Peyer's patch (tissue), 4 donors: ENCODE results near the gene TIAM2. TPM values are rescaled to one million over a fixed set of nuclear protein-coding genes. Genes with fewer than 3 reads are reported as not detected.

ENCODE experiments used
- DNase-seq, 3 donors: peaks; one replicate each; pipeline ENCODE4 v3.0.0-alpha.2; 2017 to 2019
- H3K27ac ChIP-seq, 4 donors: fragments of 200-600 bp; sonication (generic); one replicate each; pipeline ENCODE4 v1.5.1; 2016 to 2019
- H3K27me3 ChIP-seq, 2 donors: fragments of 200-600 bp; sonication (generic); one replicate each; pipeline ENCODE4 v1.5.1; 2019
- H3K36me3 ChIP-seq, 3 donors: fragments of 200-600 bp; sonication (generic); one replicate each; pipeline ENCODE4 v1.5.1; 2016 to 2019
- H3K4me1 ChIP-seq, 4 donors: fragments of 200-600 bp; sonication (generic); one replicate each; pipeline ENCODE4 v1.5.1; 2016 to 2019
- H3K4me3 ChIP-seq, 4 donors: fragments of 200-600 bp; sonication (generic); 1 replicate in 3 of 4; 2 replicates in 1 of 4; pipeline ENCODE4 v1.5.1; 2016 to 2019; ENCODE audit warnings: mild to moderate bottlenecking in 1 of 4
- H3K9me3 ChIP-seq, 4 donors: fragments of 200-600 bp; sonication (generic); one replicate each; pipeline ENCODE4 v1.5.1; 2016 to 2019; ENCODE audit warnings: mild to moderate bottlenecking in 1 of 4
- POLR2A ChIP-seq, 2 donors: fragments of 450-650 bp; IDR thresholded peaks; one replicate each; pipeline ENCODE4 v1.5.1; 2017; ENCODE audit warnings: antibody characterized with exemption in 2 of 2, mild to moderate bottlenecking in 2 of 2, moderate library complexity in 2 of 2
- total RNA-seq, 4 donors: library from RNA; depleted of rRNA; stranded (reverse); fragments of >200 nt; gene quantifications; one replicate each; pipeline ENCODE4 v1.1.0, GENCODE V29; 2016
- TF ChIP-seq, protein P1 (sequence below), 6 experiments: fragments of 450-650 bp in 4 of 6; fragments of 200-600 bp in 2 of 6; sonication (generic) in 1 of 6; IDR thresholded peaks; one replicate each; pipeline ENCODE4 v1.5.1; 2017 to 2019; ENCODE audit warnings: antibody characterized with exemption in 6 of 6, mild to moderate bottlenecking in 3 of 6, moderate library complexity in 1 of 6

TIAM2 gene
- total RNA-seq, 4 donors from 2014 or later, result 47.0 to 139 (median 91.9) TPM

DNA sequence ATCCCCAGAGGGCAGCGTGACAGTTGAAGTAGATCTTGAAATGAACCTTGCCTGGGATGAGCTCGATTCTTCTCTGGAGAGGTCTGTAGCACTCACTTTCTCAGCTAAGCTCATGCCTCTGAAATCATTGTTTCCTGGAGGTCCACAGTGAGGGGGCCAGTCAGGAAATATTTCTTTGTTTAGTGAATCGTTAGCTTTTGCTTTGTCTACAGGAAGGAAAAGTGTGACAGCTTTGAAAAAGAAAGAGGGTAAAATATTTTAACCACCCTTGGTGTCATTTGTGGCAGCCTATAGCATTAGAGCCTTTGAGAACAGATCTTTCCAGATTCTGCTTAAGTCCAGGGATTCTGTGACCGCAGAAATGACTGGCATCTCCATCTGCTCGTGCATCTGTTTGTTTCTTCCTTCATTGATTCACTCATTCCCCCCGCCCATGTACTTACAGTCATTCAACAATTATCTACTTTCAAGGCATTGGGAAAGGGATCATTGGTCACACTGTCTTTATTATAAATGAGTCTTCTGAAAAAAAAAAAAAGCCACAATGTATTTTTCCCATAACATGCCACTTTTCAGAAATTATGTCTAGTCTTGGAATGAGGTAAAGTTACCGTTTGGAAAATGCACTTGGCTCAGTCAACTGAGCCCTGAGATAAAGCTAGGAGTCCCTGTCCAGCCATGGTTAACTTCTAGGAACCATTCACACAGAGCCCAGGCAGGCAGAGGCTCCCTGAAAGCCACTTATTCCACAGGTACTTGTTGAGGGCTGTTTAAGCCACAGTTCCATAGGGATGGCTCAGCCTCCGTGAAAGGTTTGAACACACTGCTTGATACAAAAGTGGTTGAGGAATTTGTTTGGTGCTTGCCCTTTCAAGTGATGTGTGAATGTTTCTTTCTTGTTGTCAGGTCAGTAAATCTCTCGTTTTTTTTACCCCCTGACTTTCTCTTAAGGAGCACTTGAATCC lies 86.0 kb downstream of the TIAM2 start:
- no peaks in the 10 kb centered on the region for H3K4me1 ChIP-seq
- no peak for TF ChIP-seq POLR2A (IDR thresholded peaks at IDR 0.05)
- TF ChIP-seq, protein P1, sequence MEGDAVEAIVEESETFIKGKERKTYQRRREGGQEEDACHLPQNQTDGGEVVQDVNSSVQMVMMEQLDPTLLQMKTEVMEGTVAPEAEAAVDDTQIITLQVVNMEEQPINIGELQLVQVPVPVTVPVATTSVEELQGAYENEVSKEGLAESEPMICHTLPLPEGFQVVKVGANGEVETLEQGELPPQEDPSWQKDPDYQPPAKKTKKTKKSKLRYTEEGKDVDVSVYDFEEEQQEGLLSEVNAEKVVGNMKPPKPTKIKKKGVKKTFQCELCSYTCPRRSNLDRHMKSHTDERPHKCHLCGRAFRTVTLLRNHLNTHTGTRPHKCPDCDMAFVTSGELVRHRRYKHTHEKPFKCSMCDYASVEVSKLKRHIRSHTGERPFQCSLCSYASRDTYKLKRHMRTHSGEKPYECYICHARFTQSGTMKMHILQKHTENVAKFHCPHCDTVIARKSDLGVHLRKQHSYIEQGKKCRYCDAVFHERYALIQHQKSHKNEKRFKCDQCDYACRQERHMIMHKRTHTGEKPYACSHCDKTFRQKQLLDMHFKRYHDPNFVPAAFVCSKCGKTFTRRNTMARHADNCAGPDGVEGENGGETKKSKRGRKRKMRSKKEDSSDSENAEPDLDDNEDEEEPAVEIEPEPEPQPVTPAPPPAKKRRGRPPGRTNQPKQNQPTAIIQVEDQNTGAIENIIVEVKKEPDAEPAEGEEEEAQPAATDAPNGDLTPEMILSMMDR (IDR thresholded peaks at IDR 0.05), result no peak
- H3K27ac ChIP-seq, result no peak overlapping the region
- no peak for DNase-seq
- no peaks in the 10 kb centered on the region for H3K9me3 ChIP-seq
- no peak overlapping the region for H3K4me3 ChIP-seq
- H3K27me3 ChIP-seq, result no peaks in the 10 kb centered on the region
- no peaks in the 10 kb centered on the region for H3K36me3 ChIP-seq

DNA sequence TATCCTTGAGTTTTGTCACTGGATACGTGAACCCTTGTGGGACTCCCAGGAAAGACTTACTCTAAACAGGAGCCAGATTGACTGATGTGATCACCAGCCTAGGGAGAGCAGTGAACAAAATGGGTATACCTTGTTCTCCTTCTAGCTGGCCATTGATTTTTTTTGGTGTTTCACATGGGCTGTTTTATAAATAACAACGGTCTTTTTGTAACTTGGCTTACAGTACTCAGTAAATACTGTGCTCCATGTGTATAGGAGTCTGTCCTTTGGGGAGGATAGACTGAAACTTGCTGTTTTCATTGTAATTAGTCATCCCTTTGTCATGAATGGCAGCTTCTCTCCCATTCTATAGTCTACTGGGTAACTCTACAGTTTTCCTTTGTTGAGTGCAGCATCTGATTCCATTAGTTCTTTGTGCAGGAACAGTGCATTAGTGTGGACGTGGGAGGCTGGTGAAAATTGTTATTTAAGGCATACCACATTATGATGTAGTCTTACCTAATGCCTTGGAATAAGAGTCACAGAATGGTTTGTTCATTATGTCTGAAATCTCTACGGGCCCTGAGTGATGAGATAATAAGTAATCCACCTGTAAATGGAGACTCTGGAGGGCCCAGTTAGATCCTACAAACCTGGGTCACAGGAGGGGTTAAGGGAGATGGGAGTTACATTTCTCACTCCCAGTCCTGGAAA lies 89.5 kb downstream of the TIAM2 start:
- Histone ChIP-seq H3K27ac (no peak overlapping the region), H3K4me3 (no peak overlapping the region), H3K36me3 (no peaks in the 10 kb centered on the region), H3K4me1 (no peaks in the 10 kb centered on the region), H3K9me3 (no peaks in the 10 kb centered on the region), H3K27me3 (no peaks in the 10 kb centered on the region)
- DNase-seq, result no peak
- TF ChIP-seq POLR2A (IDR thresholded peaks at IDR 0.05), result no peak

DNA sequence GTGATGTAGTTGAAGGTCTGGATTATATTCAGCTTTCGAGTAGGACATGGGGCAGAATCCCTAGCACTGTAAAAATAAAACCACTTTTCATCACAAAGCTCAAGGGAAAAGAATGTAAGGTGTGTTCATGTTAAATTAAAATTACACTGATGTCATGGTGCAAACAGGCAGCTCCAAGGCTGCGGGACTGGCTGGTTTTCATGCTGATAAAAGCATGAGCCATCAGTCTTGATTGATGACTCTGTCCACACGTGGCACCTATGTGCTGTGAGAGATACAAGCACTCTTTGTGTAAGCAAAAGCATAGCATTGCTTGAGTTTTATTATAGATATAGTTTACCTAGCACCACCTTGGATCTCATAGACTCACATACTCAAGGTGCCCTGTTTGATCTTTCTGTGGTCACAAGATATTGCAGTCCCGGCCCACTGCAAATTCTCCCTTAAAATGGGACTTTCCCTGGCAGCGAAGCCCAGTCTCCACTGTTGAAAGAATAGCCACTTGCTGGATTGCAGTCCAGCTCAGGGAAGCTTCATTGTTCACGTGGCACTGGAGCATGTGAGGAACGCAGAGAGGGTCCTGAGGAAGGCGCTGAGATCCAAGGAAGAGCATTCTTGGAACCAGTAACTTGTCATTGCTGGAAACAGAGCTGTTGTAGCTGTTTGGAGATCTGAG lies 90.6 kb downstream of the TIAM2 start:
- H3K4me1 ChIP-seq, result no peaks in the 10 kb centered on the region
- H3K9me3 ChIP-seq, result no peaks in the 10 kb centered on the region
- peak overlapping the region in 1 of 4 donors; percentile 34 for H3K27ac ChIP-seq
- TF ChIP-seq POLR2A (IDR thresholded peaks at IDR 0.05), result no peak
- TF ChIP-seq, protein P1 (IDR thresholded peaks at IDR 0.05), result no peak
- DNase-seq, result peak in 1 of 3 donors; percentile 65
- no peaks in the 10 kb centered on the region for H3K27me3 ChIP-seq
- no peak overlapping the region for H3K4me3 ChIP-seq
- H3K36me3 ChIP-seq, result no peaks in the 10 kb centered on the region

DNA sequence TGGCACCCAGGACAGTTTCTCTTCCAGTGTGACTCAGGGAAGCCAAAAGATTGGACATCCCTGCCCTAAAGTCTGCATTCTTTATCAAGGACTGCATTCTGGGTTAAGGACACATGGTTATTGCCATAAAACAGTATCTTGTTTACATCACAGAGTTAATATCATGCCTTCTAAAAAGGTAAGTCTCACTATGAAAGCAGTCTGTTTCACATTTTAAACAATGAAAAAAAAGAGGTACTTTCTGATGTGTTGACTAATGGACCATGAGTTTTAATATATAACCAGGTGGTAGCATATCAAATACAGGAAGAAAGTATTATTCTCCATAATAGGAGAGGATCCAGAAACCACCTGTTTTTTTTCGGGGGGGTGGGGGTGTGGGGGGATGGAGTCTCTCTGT lies 93.7 kb downstream of the TIAM2 start:
- Histone ChIP-seq H3K9me3 (no peaks in the 10 kb centered on the region), H3K4me1 (no peaks in the 10 kb centered on the region), H3K36me3 (no peaks in the 10 kb centered on the region), H3K27ac (no peak overlapping the region), H3K4me3 (no peak overlapping the region), H3K27me3 (no peaks in the 10 kb centered on the region)
- TF ChIP-seq, protein P1 (IDR thresholded peaks at IDR 0.05), result no peak
- no peak for TF ChIP-seq POLR2A (IDR thresholded peaks at IDR 0.05)
- DNase-seq, result no peak

DNA sequence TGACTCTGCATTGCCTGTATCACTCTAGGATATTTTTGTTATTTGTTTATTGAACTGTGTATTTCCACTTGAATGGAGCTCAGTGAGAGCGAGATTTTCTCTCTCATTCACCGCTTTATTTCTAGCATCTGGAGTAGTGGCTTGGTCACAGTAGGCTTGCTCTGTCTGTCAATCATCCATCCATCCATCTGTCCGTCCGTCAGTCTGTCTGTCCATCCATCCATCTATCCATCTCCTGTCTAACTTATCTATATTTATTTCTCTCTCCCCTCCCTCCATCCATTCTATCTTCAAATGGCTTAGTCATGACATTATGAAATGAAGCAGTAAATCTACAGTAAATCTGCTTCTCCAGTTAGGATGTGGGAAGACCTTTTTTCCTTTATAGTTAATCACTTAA lies 94.6 kb downstream of the TIAM2 start:
- H3K27me3 ChIP-seq, result no peaks in the 10 kb centered on the region
- TF ChIP-seq, protein P1 (IDR thresholded peaks at IDR 0.05), result no peak
- TF ChIP-seq POLR2A (IDR thresholded peaks at IDR 0.05), result no peak
- DNase-seq, result no peak
- no peak overlapping the region for H3K4me3 ChIP-seq
- no peaks in the 10 kb centered on the region for H3K4me1 ChIP-seq
- no peak overlapping the region for H3K27ac ChIP-seq
- H3K9me3 ChIP-seq, result no peaks in the 10 kb centered on the region
- no peaks in the 10 kb centered on the region for H3K36me3 ChIP-seq
